Panc1 (cell line): Measurements from ENCODE around the gene USP9X. TPM values are rescaled to one million over a fixed set of nuclear protein-coding genes. Genes with fewer than 3 reads are reported as not detected.

ENCODE experiments used
- ATAC-seq: fragments of 200-7000 bp; cut with Tn5 transposase; 2 replicates; pipeline ENCODE4 v1.9.1; 2020; ENCODE audit warnings: mild to moderate bottlenecking, moderate library complexity
- BruUV-seq: library from RNA; stranded (reverse); fragments of 400-500 nt; replicated peaks from 2 replicates; lab custom pipeline; 2021; lab: Mats Ljungman, UMichigan
- CTCF ChIA-PET: fragments of 300-600 bp; sonication (Branson Sonifier 250); formaldehyde crosslinking; loops from one replicate; lab custom pipeline; 2022; ENCODE audit warnings: antibody characterized with exemption; lab: Charles Lee
- POLR2A ChIA-PET: fragments of 300-600 bp; sonication (Branson Sonifier 250); formaldehyde crosslinking; loops from one replicate; lab custom pipeline; 2022; ENCODE audit warnings: antibody characterized with exemption; lab: Charles Lee
- DNase-seq: peaks from one replicate; pipeline ENCODE4 v3.0.0-alpha.2; 2010; ENCODE audit warnings: low read depth, low spot score
- H3K27ac ChIP-seq: 2 replicates; pipeline ENCODE4 v1.5.1; 2011; ENCODE audit warnings: mild to moderate bottlenecking, low read length, inconsistent platforms
- H3K27me3 ChIP-seq: fragments of 200-500 bp; sonication (Bioruptor generic); 2 replicates; pipeline ENCODE4 v1.6.0; 2014; ENCODE audit warnings: low read length, inconsistent platforms; ENCODE audit not compliant: control insufficient read depth, insufficient read depth
- H3K36me3 ChIP-seq: fragments of 200-500 bp; sonication (Bioruptor generic); 2 replicates; pipeline ENCODE4 v1.5.1; 2014; ENCODE audit warnings: inconsistent platforms, mild to moderate bottlenecking, low read length, moderate library complexity; ENCODE audit not compliant: control insufficient read depth, insufficient read depth
- H3K4me1 ChIP-seq: 2 replicates; pipeline ENCODE4 v1.5.1; 2011; ENCODE audit warnings: inconsistent platforms, mild to moderate bottlenecking, low read length, moderate library complexity; ENCODE audit not compliant: control insufficient read depth, insufficient read depth
- H3K4me3 ChIP-seq, 2 experiments: 2 replicates each; pipeline ENCODE4 v1.5.1; 2011 to 2012; ENCODE audit warnings: low read depth in 2 of 2, low read length in 2 of 2, mild to moderate bottlenecking in 2 of 2, inconsistent platforms in 1 of 2, moderate library complexity in 1 of 2
- H3K9me3 ChIP-seq: fragments of 200-500 bp; sonication (Bioruptor generic); 2 replicates; pipeline ENCODE4 v1.5.1; 2014; ENCODE audit warnings: low read depth, mild to moderate bottlenecking, inconsistent platforms, low read length, moderate library complexity; ENCODE audit not compliant: control insufficient read depth, insufficient read depth
- CTCF ChIP-seq: fragments of 450-650 bp; IDR thresholded peaks from 2 replicates; pipeline ENCODE4 v1.5.1; 2017; ENCODE audit warnings: mild to moderate bottlenecking
- POLR2AphosphoS5 ChIP-seq: IDR thresholded peaks from 2 replicates; pipeline ENCODE4 v1.6.1; 2012; ENCODE audit warnings: mild to moderate bottlenecking, low read depth, low read length, moderate library complexity
- REST ChIP-seq, 2 experiments: IDR thresholded peaks; 2 replicates each; pipeline ENCODE4 v1.6.1; 2011 to 2012; ENCODE audit warnings: low read depth in 2 of 2, control low read depth in 1 of 2, low read length in 1 of 2, mild to moderate bottlenecking in 1 of 2, moderate library complexity in 1 of 2; ENCODE audit not compliant: insufficient read depth in 1 of 2
- SIN3A ChIP-seq: IDR thresholded peaks from 2 replicates; pipeline ENCODE4 v1.6.1; 2012; ENCODE audit warnings: low read depth, mild to moderate bottlenecking, low read length, moderate library complexity, borderline replicate concordance; ENCODE audit not compliant: insufficient read depth
- TCF7L2 ChIP-seq: IDR thresholded peaks from 2 replicates; pipeline ENCODE4 v1.6.1; 2011; ENCODE audit warnings: mild to moderate bottlenecking, low read depth, low read length, inconsistent platforms
- in situ Hi-C: cut with HindIII; loops from 2 replicates; pipeline ENCODE4 v1.10.0; 2016; ENCODE audit warnings: low sequenced_read_pairs, low pct_unique_long_range_greater_than_20kb
- intact Hi-C: fragments of 100-400 bp; cut with micrococcal nuclease; formaldehyde crosslinking; loops from one replicate; pipeline ENCODE4 v1.10.0; 2022; ENCODE audit not compliant: unreplicated experiment
- total RNA-seq: library from RNA; stranded (reverse); gene quantifications from one replicate; pipeline ENCODE4 v1.2.1, GENCODE V29; 2021; ENCODE audit not compliant: unreplicated experiment

Gene USP9X
- total RNA-seq, 1 experiment from 2014 or later: 44.4 TPM

- H3K9me3 ChIP-seq: no peaks in the 10 kb centered on the region
- no peak overlapping the region for H3K4me3 ChIP-seq
- ChIA-PET POLR2A (no interaction called here), CTCF (interaction anchor here (0.7 kb wide), 1 partner anchor 1843 kb away, joined by 6 read pairs; no protein-coding TSS in a partner anchor)
- ATAC-seq (no peak), DNase-seq (no peak)
- no TSS peak for BruUV-seq
- in situ Hi-C loops: no loop called here
- intact Hi-C loops: no loop called here
- no peak overlapping the region for H3K27ac ChIP-seq
- H3K36me3 ChIP-seq: no peaks in the 10 kb centered on the region
- no peaks in the 10 kb centered on the region for H3K27me3 ChIP-seq
- TF ChIP-seq POLR2AphosphoS5 (no peak), SIN3A (no peak), CTCF (no peak), REST (IDR thresholded peaks at IDR 0.05; ENCODE audit: insufficient read depth in 1 of 2, low read depth in 2 of 2, low read length in 1 of 2) (no peak), TCF7L2 (no peak)
- no peaks in the 10 kb centered on the region for H3K4me1 ChIP-seq
Observed at GRCh38 chrX:41258871-41259270, 173.6 kb downstream of the USP9X start.

GRCh38 chrX:41259516-41259915 lies 174.3 kb downstream of the USP9X start:
- no TSS peak for BruUV-seq
- Histone ChIP-seq H3K4me1 (no peaks in the 10 kb centered on the region), H3K27me3 (no peaks in the 10 kb centered on the region), H3K36me3 (no peaks in the 10 kb centered on the region), H3K27ac (no peak overlapping the region), H3K9me3 (no peaks in the 10 kb centered on the region), H3K4me3 (no peak overlapping the region)
- TF ChIP-seq REST (IDR thresholded peaks at IDR 0.05; ENCODE audit: insufficient read depth in 1 of 2, low read depth in 2 of 2, low read length in 1 of 2) (no peak), TCF7L2 (no peak), CTCF (no peak), SIN3A (no peak), POLR2AphosphoS5 (no peak)
- ATAC-seq: no peak
- in situ Hi-C loops: no loop called here
- CTCF ChIA-PET: interaction anchor here (0.7 kb wide), 1 partner anchor 1843 kb away, joined by 6 read pairs; no protein-coding TSS in a partner anchor
- intact Hi-C loops: no loop called here
- POLR2A ChIA-PET: no interaction called here
- no peak for DNase-seq
